Stomach (tissue), 9 donors: Measurements from ENCODE around the gene TMEM209. TPM values are rescaled to one million over a fixed set of nuclear protein-coding genes. Genes with fewer than 3 reads are reported as not detected.

Experiments
- DNase-seq, 2 donors: peaks; one replicate each; pipeline versions ENCODE4 v3.0.0 to v3.0.0-alpha.2; 2013 to 2019
- H3K27ac ChIP-seq, 5 donors: fragments of 200-600 bp in 4 of 5; sonication (generic) in 4 of 5; one replicate each; pipeline ENCODE4 v1.5.1; 2013 to 2019; ENCODE audit warnings: mild to moderate bottlenecking in 1 of 5, moderate library complexity in 1 of 5
- H3K27me3 ChIP-seq, 3 donors: fragments of 200-600 bp; sonication (generic); one replicate each; pipeline ENCODE4 v1.5.1; 2017 to 2019; ENCODE audit warnings: mixed run types in 1 of 3
- H3K36me3 ChIP-seq, 4 donors: fragments of 200-600 bp; sonication (generic); 1 replicate in 3 of 4; 2 replicates in 1 of 4; pipeline ENCODE4 v1.5.1; 2016 to 2019
- H3K4me1 ChIP-seq, 4 donors: fragments of 200-600 bp; sonication (generic); one replicate each; pipeline ENCODE4 v1.5.1; 2016 to 2019
- H3K4me3 ChIP-seq, 4 donors: fragments of 200-600 bp; sonication (generic) in 3 of 4; one replicate each; pipeline ENCODE4 v1.5.1; 2016 to 2019; ENCODE audit warnings: mild to moderate bottlenecking in 1 of 4
- H3K9me3 ChIP-seq, 4 donors: fragments of 200-600 bp; sonication (generic); one replicate each; pipeline ENCODE4 v1.5.1; 2016 to 2019
- EP300 ChIP-seq: sonication (generic); formaldehyde crosslinking; IDR thresholded peaks from one replicate; pipeline ENCODE4 v1.6.1; 2017; ENCODE audit warnings: antibody characterized with exemption
- POLR2A ChIP-seq, 4 donors: fragments of 450-650 bp; IDR thresholded peaks; one replicate each; pipeline ENCODE4 v1.6.1; 2016; ENCODE audit warnings: antibody characterized with exemption in 4 of 4, control low read depth in 2 of 4, mild to moderate bottlenecking in 1 of 4, moderate library complexity in 1 of 4
- POLR2AphosphoS5 ChIP-seq, 3 donors: sonication (generic); formaldehyde crosslinking; IDR thresholded peaks; one replicate each; pipeline ENCODE4 v1.6.1; 2016; ENCODE audit warnings: antibody characterized with exemption in 3 of 3
- WGBS, 5 donors: extraction: QIAGEN DNeasy Blood & Tissue Kit in 3 of 5; methylation state at CpG; one replicate each; pipeline versions ENCODE4 v1.1.5 to v1.1.7; 2013 to 2018; 5-methylcytosine and 5-hydroxymethylcytosine counted together
- intact Hi-C: fragments of 100-400 bp; cut with DNase I; formaldehyde crosslinking; loops from one replicate; pipeline ENCODE4 v1.15.1; 2023; ENCODE audit warnings: low total_unique reads
- polyA plus RNA-seq, 3 donors: library from polyadenylated mRNA; stranded (reverse); fragments of 200-250 nt; gene quantifications; one replicate each; pipeline ENCODE4 v1.2.3, GENCODE V29; 2013
- total RNA-seq, 5 donors: library from RNA; depleted of rRNA; stranded (reverse); fragments of >200 nt; gene quantifications; one replicate each; pipeline versions ENCODE4 v1.1.0 to v1.2.3, GENCODE V29; 2014 to 2016
- TF ChIP-seq, protein P1 (sequence below), 7 experiments: fragments of 450-650 bp in 4 of 7; fragments of 200-600 bp in 3 of 7; sonication (generic) in 3 of 7; IDR thresholded peaks; one replicate each; pipeline ENCODE4 v1.5.1; 2016 to 2019; ENCODE audit warnings: antibody characterized with exemption in 7 of 7, control low read depth in 2 of 7, mild to moderate bottlenecking in 1 of 7
- donor health status: healthy with polysubstance abuse.
- donor health status: Bipolar disorder and iron deficiency.
- donor health status: healthy.

TMEM209 gene
- total and polyA plus RNA-seq, 8 donors = 3.2 to 24.6 (median 8.9) TPM

DNA sequence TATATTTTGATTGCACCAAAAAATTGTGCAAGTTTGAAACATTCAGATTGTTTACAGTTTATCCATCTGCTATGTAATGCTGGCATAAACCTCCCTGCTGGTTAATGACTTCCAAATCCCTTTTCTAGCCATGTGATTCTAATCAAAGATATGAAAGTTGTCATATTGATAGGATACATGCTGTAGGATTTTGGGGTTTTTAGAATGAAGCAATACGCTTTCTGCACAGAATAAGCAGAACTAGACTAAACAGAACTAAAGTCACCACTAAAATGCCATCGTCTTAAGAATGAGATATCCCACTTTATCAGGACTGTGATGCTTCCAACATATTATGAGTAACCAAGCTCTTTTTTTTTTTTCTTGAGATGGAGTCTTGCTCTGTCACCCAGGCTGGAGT lies 3.3 kb upstream of the TMEM209 start:
- peaks cover 0 to 2% (median 1%) of the 10 kb centered on the region in 4 donors for H3K36me3 ChIP-seq
- 63 to 80% (median 77%) methylated on average over 2 of the region's 2 CpGs for WGBS, 5 donors
- DNase-seq = no peak
- H3K9me3 ChIP-seq = no peaks in the 10 kb centered on the region
- no peak for TF ChIP-seq POLR2A (IDR thresholded peaks at IDR 0.05)
- TF ChIP-seq, protein P1, sequence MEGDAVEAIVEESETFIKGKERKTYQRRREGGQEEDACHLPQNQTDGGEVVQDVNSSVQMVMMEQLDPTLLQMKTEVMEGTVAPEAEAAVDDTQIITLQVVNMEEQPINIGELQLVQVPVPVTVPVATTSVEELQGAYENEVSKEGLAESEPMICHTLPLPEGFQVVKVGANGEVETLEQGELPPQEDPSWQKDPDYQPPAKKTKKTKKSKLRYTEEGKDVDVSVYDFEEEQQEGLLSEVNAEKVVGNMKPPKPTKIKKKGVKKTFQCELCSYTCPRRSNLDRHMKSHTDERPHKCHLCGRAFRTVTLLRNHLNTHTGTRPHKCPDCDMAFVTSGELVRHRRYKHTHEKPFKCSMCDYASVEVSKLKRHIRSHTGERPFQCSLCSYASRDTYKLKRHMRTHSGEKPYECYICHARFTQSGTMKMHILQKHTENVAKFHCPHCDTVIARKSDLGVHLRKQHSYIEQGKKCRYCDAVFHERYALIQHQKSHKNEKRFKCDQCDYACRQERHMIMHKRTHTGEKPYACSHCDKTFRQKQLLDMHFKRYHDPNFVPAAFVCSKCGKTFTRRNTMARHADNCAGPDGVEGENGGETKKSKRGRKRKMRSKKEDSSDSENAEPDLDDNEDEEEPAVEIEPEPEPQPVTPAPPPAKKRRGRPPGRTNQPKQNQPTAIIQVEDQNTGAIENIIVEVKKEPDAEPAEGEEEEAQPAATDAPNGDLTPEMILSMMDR (IDR thresholded peaks at IDR 0.05) = no peak
- TF ChIP-seq EP300 = no peak
- TF ChIP-seq POLR2AphosphoS5 (IDR thresholded peaks at IDR 0.05) = peak in 1 of 3 donors; percentile 5
- H3K4me3 ChIP-seq = no peak overlapping the region
- intact Hi-C loops = no loop called here
- no peaks in the 10 kb centered on the region for H3K27me3 ChIP-seq
- H3K27ac ChIP-seq = no peak overlapping the region
- peaks cover 10 to 14% (median 12%) of the 10 kb centered on the region in 4 donors for H3K4me1 ChIP-seq

DNA sequence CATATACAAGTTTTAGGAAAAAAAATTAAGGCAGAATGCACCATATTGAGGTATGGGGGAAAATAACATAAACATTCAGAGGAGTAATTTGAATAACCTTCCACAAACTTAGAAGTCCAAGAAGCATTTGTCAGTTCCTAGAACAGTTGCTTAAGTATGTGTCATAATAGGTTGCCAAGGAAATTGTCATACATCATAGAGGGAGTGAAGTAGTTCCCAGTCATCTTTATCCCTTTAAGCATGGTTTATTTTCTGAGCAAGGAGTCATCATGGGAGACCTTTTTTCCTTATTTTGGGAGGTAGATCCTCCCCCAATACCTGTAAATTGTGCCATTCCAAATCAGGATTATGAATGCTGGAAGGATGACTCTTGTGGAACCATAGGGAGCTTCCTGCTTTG lies 2.4 kb upstream of the TMEM209 start, which contains the start of gene SSMEM1:
TSS of gene SSMEM1 (plus strand) at position 219 of the 400 bp plus-strand sequence. CDS start at position 270, 51 bp downstream.
- peaks cover 7 to 11% (median 10%) of the 10 kb centered on the region in 4 donors for H3K36me3 ChIP-seq
- intact Hi-C loops = no loop called here
- H3K4me3 ChIP-seq = no peak within 1 kb of the TSS
- no peak for TF ChIP-seq EP300
- no peak for TF ChIP-seq POLR2AphosphoS5 (IDR thresholded peaks at IDR 0.05)
- TF ChIP-seq POLR2A (IDR thresholded peaks at IDR 0.05) = no peak
- TF ChIP-seq, protein P1 (IDR thresholded peaks at IDR 0.05) = no peak
- no peaks in the 10 kb centered on the region for H3K9me3 ChIP-seq
- peaks cover 10 to 14% (median 13%) of the 10 kb centered on the region in 4 donors for H3K4me1 ChIP-seq
- H3K27me3 ChIP-seq = no peaks in the 10 kb centered on the region
- DNase-seq = peak in 1 of 2 donors; percentile 47
- H3K27ac ChIP-seq = peak within 1 kb of the TSS in 1 of 5 donors; percentile 28

DNA sequence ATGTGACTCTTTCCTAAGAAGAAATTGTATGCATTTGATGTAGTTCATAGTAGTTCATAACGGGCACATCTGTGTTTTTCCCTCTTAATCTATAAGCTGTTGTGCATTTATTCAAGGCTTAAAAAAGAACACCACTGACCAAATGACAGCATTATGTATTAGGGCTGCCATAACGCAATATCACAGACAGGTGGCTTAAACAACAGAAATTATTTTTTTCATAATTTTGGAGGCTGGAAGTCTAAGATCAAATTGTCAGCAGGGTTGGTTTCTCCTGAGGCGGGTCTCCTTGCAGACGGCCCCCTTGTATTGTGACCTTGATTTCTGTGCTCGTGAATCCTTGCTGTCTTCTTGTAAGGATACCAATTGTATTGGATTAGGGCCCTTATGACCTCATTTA lies 1.8 kb upstream of the TMEM209 start:
- no peaks in the 10 kb centered on the region for H3K9me3 ChIP-seq
- H3K4me1 ChIP-seq = peaks cover 10 to 14% (median 13%) of the 10 kb centered on the region in 4 donors
- H3K27me3 ChIP-seq = no peaks in the 10 kb centered on the region
- no peak for DNase-seq
- intact Hi-C loops = no loop called here
- no peak overlapping the region for H3K27ac ChIP-seq
- peaks cover 12 to 17% (median 15%) of the 10 kb centered on the region in 4 donors for H3K36me3 ChIP-seq
- TF ChIP-seq POLR2A (IDR thresholded peaks at IDR 0.05) = no peak
- no peak for TF ChIP-seq POLR2AphosphoS5 (IDR thresholded peaks at IDR 0.05)
- no peak for TF ChIP-seq EP300
- TF ChIP-seq, protein P1 (IDR thresholded peaks at IDR 0.05) = no peak
- 82 to 90% (median 86%) methylated on average over 5 of the region's 5 CpGs for WGBS, 5 donors
- H3K4me3 ChIP-seq = no peak overlapping the region

DNA sequence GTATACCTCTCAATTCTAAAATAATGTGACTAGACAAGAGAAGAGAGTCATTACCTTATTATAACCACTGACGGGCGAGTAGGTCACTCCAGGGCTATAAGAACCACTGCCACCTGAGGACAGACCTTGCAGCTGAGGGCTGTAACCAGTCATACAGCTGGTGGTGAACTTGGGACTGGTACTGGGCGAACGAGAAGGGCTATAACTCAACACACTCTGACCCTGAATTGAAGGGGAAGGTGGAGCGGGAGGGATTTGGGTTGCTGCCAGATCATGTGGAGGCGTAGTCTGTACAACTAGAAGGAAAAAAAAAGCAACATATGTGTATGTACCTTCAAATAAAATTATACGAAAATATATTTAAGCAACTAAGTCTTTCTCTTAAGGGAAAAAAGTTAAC lies 3.4 kb downstream of the TMEM209 start:
- no peaks in the 10 kb centered on the region for H3K9me3 ChIP-seq
- peak in 1 of 2 donors; percentile 57 for DNase-seq
- TF ChIP-seq POLR2AphosphoS5 (IDR thresholded peaks at IDR 0.05) = no peak
- TF ChIP-seq, protein P1 (IDR thresholded peaks at IDR 0.05) = no peak
- H3K4me1 ChIP-seq = peaks cover 10 to 14% (median 13%) of the 10 kb centered on the region in 4 donors
- no peaks in the 10 kb centered on the region for H3K27me3 ChIP-seq
- no peak overlapping the region for H3K27ac ChIP-seq
- intact Hi-C loops = no loop called here
- no peak overlapping the region for H3K4me3 ChIP-seq
- H3K36me3 ChIP-seq = peaks cover 13 to 67% (median 62%) of the 10 kb centered on the region in 4 donors
- WGBS, 5 donors = 82 to 90% (median 85%) methylated on average over 7 of the region's 7 CpGs
